Subcutaneous adipose tissue (tissue), 4 donors: Measurements from ENCODE around the gene SLITRK5. TPM values are rescaled to one million over a fixed set of nuclear protein-coding genes. Genes with fewer than 3 reads are reported as not detected.

Source experiments
- total RNA-seq, 4 donors: library from RNA; depleted of rRNA; stranded (reverse); fragments of >200 nt; gene quantifications; one replicate each; pipeline ENCODE4 v1.1.0, GENCODE V29; 2016
- TF ChIP-seq, protein P1 (sequence below): fragments of 450-650 bp; IDR thresholded peaks from one replicate; pipeline ENCODE4 v1.5.1; 2016; ENCODE audit warnings: low read depth, mild to moderate bottlenecking, control low read depth, antibody characterized with exemption, moderate library complexity

SLITRK5 gene
- total RNA-seq, 4 donors from 2014 or later, result under 0.01 TPM; not detected in 3

DNA sequence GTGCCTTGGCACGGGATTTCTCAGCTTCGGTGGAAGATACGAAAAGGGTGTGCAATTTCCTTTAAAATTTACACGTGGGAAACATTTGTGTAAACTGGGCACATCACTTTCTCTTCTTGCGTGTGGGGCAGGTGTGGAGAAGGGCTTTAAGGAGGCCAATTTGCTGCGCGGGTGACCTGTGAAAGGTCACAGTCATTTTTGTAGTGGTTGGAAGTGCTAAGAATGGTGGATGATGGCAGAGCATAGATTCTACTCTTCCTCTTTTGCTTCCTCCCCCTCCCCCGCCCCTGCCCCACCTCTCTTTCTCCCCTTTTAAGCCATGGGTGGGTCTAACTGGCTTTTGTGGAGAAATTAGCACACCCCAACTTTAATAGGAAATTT is 7.2 kb downstream of the SLITRK5 start:
- TF ChIP-seq, protein P1, sequence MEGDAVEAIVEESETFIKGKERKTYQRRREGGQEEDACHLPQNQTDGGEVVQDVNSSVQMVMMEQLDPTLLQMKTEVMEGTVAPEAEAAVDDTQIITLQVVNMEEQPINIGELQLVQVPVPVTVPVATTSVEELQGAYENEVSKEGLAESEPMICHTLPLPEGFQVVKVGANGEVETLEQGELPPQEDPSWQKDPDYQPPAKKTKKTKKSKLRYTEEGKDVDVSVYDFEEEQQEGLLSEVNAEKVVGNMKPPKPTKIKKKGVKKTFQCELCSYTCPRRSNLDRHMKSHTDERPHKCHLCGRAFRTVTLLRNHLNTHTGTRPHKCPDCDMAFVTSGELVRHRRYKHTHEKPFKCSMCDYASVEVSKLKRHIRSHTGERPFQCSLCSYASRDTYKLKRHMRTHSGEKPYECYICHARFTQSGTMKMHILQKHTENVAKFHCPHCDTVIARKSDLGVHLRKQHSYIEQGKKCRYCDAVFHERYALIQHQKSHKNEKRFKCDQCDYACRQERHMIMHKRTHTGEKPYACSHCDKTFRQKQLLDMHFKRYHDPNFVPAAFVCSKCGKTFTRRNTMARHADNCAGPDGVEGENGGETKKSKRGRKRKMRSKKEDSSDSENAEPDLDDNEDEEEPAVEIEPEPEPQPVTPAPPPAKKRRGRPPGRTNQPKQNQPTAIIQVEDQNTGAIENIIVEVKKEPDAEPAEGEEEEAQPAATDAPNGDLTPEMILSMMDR, result no peak

DNA sequence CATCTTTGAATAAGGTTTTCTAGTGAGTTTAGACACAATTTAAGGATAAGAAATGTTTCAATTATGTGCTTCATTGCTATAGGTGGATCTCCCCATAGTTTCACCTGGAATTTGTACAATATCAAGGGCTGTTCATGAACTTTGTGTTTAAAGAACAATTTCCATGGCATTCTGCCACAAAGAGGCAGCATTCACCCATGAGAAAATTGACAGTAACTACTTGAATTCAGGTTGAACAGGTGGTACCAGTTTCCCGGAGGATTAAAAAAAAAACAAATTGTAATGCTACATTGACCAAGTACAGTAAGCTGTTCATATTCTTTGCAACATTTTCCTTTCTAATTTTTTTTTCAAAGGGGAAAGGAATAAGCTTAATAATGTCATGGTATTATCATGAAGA is 9.1 kb downstream of the SLITRK5 start:
- TF ChIP-seq, protein P1, result no peak

DNA sequence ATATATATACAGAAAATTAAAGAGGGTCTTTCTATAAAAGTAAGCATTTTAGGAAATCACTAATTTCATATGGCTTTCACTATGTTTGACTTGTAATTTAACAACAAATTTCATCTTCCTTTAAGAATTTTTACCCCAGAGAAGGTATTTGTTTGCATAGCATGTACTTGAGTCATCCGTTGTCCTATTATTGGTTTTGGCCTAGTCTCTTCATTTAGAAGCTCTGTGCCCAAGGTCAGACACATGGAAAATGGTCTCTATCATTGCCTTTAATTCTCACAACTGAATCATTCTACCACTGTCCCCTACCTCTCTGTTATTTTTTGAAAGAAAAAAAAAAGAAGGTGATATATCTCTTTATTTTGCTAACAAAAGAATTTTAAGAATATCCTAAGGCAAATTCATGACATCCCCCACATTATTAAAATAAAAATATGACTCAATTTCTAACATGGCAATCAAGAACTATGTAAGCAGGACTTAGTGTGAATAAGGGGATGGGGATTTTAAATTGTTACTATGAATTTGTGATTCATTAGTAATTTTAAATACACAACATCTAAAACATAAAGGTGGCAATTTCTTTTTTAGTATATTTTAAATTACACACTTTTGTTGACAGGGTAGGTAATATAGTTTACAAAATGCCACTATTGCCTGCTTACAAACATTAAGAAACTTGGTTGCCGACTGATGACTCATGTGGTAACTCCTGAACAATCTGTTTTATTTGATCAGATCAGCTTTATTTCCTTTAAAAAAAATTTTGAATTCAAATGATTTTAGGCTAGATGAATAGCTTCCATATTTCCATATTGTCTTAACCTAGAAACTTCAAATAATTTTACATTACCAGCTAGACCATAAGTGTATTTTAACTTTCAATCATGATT is 13.9 kb downstream of the SLITRK5 start:
- TF ChIP-seq, protein P1, result no peak

DNA sequence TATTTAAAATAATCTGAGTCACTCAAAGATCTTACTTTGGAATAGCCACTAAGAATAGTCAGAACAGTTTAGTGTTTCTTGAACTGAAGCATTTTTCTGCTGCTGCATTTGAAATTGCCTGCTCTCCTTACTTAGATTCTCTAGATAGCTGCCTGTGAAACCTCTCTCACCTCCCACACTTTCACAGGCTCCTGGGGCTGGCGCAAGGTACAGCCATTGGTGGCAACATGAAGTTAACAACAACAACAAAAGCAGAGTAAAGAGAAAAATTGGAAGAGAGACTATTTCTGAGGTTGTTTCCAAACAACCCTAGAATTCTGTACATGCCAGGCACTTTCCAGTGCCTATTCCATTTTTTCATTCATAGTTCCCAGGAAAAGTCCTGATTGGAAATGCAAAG is 25.3 kb downstream of the SLITRK5 start:
- TF ChIP-seq, protein P1, result no peak

DNA sequence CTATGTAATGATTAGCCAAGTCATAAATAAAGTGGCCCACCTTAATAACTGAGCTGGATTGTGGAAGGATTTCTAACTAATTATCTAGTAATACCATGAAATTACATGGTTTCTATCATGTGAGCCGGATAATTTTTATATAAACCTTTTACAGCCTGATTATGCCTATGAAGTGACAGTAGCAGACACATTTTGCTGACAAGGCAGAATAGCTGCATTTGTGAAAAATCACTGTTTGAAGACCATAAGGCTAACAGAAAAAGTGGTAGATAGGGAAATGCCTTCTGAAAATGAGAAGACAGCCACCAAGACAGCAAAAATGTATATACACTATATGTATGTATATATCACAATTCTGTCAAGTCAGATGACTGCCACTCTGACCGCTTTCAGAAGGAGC is 27.1 kb downstream of the SLITRK5 start:
- TF ChIP-seq, protein P1, result no peak

DNA sequence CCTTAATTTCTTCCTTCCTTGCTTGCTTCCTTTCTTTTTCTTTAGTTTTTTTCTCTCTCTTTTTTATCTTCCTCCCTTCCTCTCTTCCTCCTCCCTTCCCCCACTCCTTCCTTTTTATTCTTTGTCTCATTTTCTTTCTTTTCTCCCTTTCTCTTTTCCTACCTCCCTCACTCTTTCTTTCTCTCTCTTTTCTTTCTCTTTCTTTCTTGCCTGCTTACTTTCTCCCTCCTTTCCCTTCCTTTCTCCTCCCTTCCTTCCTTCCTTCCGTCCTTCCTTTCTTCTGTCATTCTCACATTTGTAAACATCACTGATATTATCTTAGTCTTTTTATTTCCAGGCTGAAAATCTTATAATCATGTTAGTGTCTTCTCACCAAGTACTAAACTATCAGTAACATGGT is 38.8 kb downstream of the SLITRK5 start:
- TF ChIP-seq, protein P1, result no peak

DNA sequence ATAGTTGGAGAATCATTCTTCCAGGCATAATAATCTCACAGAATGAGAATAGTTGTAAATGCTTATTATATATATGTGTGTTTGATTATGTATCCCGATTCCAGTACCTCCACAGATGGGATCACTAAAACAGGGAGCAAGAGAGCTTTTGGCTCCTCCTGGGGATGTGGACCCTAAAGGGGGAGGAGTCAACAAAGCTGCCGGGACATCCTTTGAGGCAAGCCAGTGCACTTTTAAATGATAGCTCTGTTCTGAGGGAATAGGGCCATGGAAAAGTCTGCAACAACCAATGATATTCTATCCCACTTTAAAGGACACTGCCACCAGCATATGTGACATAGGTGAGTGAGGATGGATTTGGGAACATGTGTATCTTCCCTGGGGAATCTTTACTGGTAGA is 40.8 kb downstream of the SLITRK5 start:
- TF ChIP-seq, protein P1, result no peak
